Esophagus squamous epithelium (tissue), 5 donors: ENCODE results near the gene LARP4. TPM values are rescaled to one million over a fixed set of nuclear protein-coding genes. Genes with fewer than 3 reads are reported as not detected.

ENCODE experiments used
- DNase-seq: peaks from one replicate; lab custom pipeline; 2025; lab: John Stamatoyannopoulos, UW
- H3K27ac ChIP-seq, 4 donors: fragments of 200-600 bp; sonication (generic); one replicate each; pipeline ENCODE4 v1.5.1; 2016 to 2019; ENCODE audit warnings: mild to moderate bottlenecking in 1 of 4
- H3K27me3 ChIP-seq, 4 donors: fragments of 200-600 bp; sonication (generic); 1 replicate in 3 of 4; 2 replicates in 1 of 4; pipeline versions ENCODE4 v1.5.1 to v1.6.0; 2017 to 2021; ENCODE audit warnings: antibody characterized with exemption in 1 of 4
- H3K36me3 ChIP-seq, 3 donors: fragments of 200-600 bp; sonication (generic); one replicate each; pipeline ENCODE4 v1.5.1; 2016 to 2019
- H3K4me1 ChIP-seq, 3 donors: fragments of 200-600 bp; sonication (generic); one replicate each; pipeline ENCODE4 v1.5.1; 2017 to 2019
- H3K4me3 ChIP-seq, 4 donors: fragments of 200-600 bp; sonication (generic); 1 replicate in 3 of 4; 2 replicates in 1 of 4; pipeline ENCODE4 v1.5.1; 2016 to 2019; ENCODE audit warnings: mild to moderate bottlenecking in 2 of 4, moderate library complexity in 1 of 4
- H3K9me3 ChIP-seq, 3 donors: fragments of 200-600 bp; sonication (generic); one replicate each; pipeline ENCODE4 v1.5.1; 2016 to 2019
- POLR2A ChIP-seq, 4 donors: fragments of 450-650 bp; IDR thresholded peaks; one replicate each; pipeline ENCODE4 v1.6.1; 2017; ENCODE audit warnings: antibody characterized with exemption in 4 of 4, mild to moderate bottlenecking in 4 of 4, moderate library complexity in 3 of 4
- WGBS, 2 donors: methylation state at CpG; one replicate each; pipeline ENCODE4 v1.1.5; 2018; 5-methylcytosine and 5-hydroxymethylcytosine counted together
- intact Hi-C: fragments of 100-400 bp; cut with DNase I; formaldehyde crosslinking; loops from one replicate; pipeline ENCODE4 v1.15.0; 2022
- total RNA-seq, 4 donors: library from RNA; depleted of rRNA; stranded (reverse); fragments of >200 nt; gene quantifications; one replicate each; pipeline ENCODE4 v1.1.0, GENCODE V29; 2016
- TF ChIP-seq, protein P1 (sequence below), 6 experiments: fragments of 450-650 bp in 4 of 6; fragments of 200-600 bp in 2 of 6; sonication (generic) in 2 of 6; IDR thresholded peaks; one replicate each; pipeline ENCODE4 v1.5.1; 2016 to 2019; ENCODE audit warnings: antibody characterized with exemption in 6 of 6, mild to moderate bottlenecking in 4 of 6, moderate library complexity in 4 of 6
- donor health status: DM: yes; HTN: yes; CAD: no.

The LARP4 gene
- total RNA-seq, 4 donors from 2014 or later: 22.7 to 36.0 (median 29.6) TPM

GRCh38 chr12:50401500-50402081 is 906 bp downstream of the LARP4 start:
- WGBS, 2 donors: 0% methylated on average over 16 of the region's 16 CpGs

DNA sequence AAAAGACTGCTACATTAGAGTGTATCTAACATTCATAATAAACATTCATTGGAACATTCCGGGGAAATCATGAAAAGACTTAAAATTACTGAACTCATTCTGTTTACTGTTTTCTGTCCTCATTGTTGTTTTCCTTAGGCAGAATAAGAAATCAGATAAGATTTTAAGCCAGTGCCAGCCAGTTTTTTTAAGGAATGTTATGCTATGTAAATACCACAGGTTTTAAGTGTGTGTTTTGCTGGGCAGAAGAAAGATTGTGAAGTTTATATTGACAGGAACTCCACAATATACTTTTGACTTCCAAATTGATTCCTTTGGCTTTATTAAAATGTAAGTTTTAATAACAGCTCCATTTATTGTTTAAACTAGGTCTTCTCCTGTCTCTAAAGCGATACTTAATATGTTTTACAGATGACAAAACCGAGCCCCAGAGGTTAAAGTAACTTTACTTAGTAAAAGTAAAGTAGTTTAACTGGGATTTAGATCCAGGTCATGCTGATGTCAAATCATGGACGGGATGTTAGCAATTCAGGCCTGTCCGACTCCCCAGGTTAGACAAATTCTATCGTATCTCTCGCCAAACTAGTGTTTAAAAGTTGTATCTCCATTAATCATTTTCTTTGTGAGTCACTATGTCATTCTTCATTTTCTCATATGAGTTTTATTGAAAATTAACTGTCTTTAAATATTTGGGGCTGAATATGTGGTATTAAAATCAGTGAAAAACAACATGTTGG is 1.7 kb downstream of the LARP4 start:
- DNase-seq: no peak
- Histone ChIP-seq H3K4me3 (peak overlapping the region; percentile 71 to 84 (median 82)), H3K36me3 (no peaks in the 10 kb centered on the region), H3K27me3 (no peaks in the 10 kb centered on the region), H3K27ac (peak overlapping the region; percentile 93 to 96 (median 96)), H3K9me3 (no peaks in the 10 kb centered on the region), H3K4me1 (peaks cover 0 to 45% (median 28%) of the 10 kb centered on the region in 3 donors)
- TF ChIP-seq, protein P1, sequence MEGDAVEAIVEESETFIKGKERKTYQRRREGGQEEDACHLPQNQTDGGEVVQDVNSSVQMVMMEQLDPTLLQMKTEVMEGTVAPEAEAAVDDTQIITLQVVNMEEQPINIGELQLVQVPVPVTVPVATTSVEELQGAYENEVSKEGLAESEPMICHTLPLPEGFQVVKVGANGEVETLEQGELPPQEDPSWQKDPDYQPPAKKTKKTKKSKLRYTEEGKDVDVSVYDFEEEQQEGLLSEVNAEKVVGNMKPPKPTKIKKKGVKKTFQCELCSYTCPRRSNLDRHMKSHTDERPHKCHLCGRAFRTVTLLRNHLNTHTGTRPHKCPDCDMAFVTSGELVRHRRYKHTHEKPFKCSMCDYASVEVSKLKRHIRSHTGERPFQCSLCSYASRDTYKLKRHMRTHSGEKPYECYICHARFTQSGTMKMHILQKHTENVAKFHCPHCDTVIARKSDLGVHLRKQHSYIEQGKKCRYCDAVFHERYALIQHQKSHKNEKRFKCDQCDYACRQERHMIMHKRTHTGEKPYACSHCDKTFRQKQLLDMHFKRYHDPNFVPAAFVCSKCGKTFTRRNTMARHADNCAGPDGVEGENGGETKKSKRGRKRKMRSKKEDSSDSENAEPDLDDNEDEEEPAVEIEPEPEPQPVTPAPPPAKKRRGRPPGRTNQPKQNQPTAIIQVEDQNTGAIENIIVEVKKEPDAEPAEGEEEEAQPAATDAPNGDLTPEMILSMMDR (IDR thresholded peaks at IDR 0.05): no peak
- no peak for TF ChIP-seq POLR2A (IDR thresholded peaks at IDR 0.05)
- intact Hi-C loops: no loop called here
- WGBS, 2 donors: 22 to 23% methylated on average over 7 of the region's 7 CpGs

More at GRCh38 chr12:50401500-50402081, 906 bp downstream of the LARP4 start:
- intact Hi-C loops: no loop called here
- DNase-seq: no peak
- Histone ChIP-seq H3K36me3 (no peaks in the 10 kb centered on the region), H3K27ac (peak overlapping the region; percentile 93 to 96 (median 96)), H3K4me3 (peak overlapping the region; percentile 71 to 84 (median 82)), H3K4me1 (peaks cover 0 to 45% (median 28%) of the 10 kb centered on the region in 3 donors), H3K9me3 (no peaks in the 10 kb centered on the region), H3K27me3 (no peaks in the 10 kb centered on the region)
- TF ChIP-seq, protein P1 (IDR thresholded peaks at IDR 0.05): no peak
- peak in 1 of 4 donors; percentile 22 for TF ChIP-seq POLR2A (IDR thresholded peaks at IDR 0.05)

DNA sequence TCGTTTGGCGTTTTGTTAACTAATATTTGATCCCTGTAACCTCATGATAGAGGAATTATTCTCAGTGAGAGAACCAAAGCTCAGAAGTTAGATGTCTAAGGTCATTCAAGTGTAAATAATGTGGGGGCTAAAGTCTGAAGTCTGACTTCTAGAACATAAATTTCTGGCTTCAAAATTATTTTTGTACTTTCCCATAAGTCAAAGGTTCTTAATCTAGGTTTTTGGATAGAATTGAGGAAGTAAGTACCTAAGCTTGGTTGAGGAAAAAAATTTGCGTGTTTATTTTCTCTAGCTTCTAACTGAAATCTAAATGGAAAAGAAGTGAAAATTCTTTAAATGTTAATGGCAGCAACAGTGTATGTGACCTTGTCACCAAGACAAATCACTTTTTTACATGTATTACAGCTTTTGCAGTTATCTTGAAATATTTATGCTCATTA is 2.3 kb downstream of the LARP4 start:
- Histone ChIP-seq H3K36me3 (no peaks in the 10 kb centered on the region), H3K4me3 (peak overlapping the region in 3 of 4 donors; percentile 81 to 84 (median 83)), H3K27ac (peak overlapping the region; percentile 93 to 96 (median 96)), H3K9me3 (no peaks in the 10 kb centered on the region), H3K4me1 (peaks cover 0 to 45% (median 28%) of the 10 kb centered on the region in 3 donors), H3K27me3 (no peaks in the 10 kb centered on the region)
- intact Hi-C loops: no loop called here
- WGBS, 2 donors: 16 to 18% methylated on average over 3 of the region's 3 CpGs
- no peak for DNase-seq
- TF ChIP-seq, protein P1 (IDR thresholded peaks at IDR 0.05): no peak
- no peak for TF ChIP-seq POLR2A (IDR thresholded peaks at IDR 0.05)

DNA sequence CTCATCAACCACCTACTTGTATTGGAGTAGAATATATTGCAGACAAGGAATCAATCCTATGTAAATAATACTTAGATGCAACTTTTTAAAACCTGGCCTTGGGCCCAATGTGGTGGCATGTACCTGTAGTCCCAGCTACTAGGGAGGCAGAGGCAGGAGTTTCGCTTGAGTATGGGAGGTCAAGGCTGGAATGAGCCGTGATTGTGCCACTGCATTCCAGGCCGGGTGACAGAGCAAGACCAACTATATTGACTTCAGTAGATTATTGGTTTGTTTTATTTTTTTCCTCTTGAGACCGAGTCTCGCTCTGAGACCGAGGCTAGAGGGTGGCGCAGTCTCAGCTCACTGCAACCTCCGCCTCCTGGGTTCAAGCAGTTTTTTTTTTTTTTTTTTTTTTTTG is 3.6 kb downstream of the LARP4 start:
- no peaks in the 10 kb centered on the region for H3K27me3 ChIP-seq
- no peaks in the 10 kb centered on the region for H3K9me3 ChIP-seq
- no peak for DNase-seq
- TF ChIP-seq POLR2A (IDR thresholded peaks at IDR 0.05): no peak
- TF ChIP-seq, protein P1 (IDR thresholded peaks at IDR 0.05): no peak
- no peak overlapping the region for H3K4me3 ChIP-seq
- H3K27ac ChIP-seq: peak overlapping the region in 2 of 4 donors; percentile 25 to 96
- H3K36me3 ChIP-seq: no peaks in the 10 kb centered on the region
- WGBS, 2 donors: 92 to 98% methylated on average over 7 to 8 of the region's 8 CpGs
- H3K4me1 ChIP-seq: peaks cover 0 to 45% (median 28%) of the 10 kb centered on the region in 3 donors
- intact Hi-C loops: no loop called here
